Posterior cingulate gyrus (tissue), 11 donors: Measurements from ENCODE around the gene DPYD.
A peak's percentile ranks its signal among the peaks of the same experiment; 100 is the strongest.

ENCODE experiments used
- DNase-seq, 10 donors: peaks; one replicate each; pipeline versions ENCODE4 v3.0.0 to v3.0.0-alpha.2; 2020 to 2021; ENCODE audit warnings: mixed read lengths in 3 of 10
- intact Hi-C: fragments of 100-400 bp; cut with DNase I; formaldehyde crosslinking; loops from one replicate; pipeline ENCODE4 v1.15.1; 2023

Gene DPYD

GRCh38 chr1:97909266-97909665 lies 11.6 kb downstream of the DPYD start:
- no peak for DNase-seq
- intact Hi-C loops, result no loop called here

- intact Hi-C loops, result no loop called here
- peak in 1 of 10 donors; percentile 31 for DNase-seq
Measured at GRCh38 chr1:97907886-97908285, 12.9 kb downstream of the DPYD start.

GRCh38 chr1:97906567-97907241 lies 14.1 kb downstream of the DPYD start:
- intact Hi-C loops, result no loop called here
- DNase-seq, result peak in 2 of 10 donors; percentile 26 to 65

- intact Hi-C loops, result no loop called here
- DNase-seq, result no peak
Measured at GRCh38 chr1:97905141-97905940, 15.5 kb downstream of the DPYD start.

- no peak for DNase-seq
- intact Hi-C loops, result no loop called here
Measured at GRCh38 chr1:97904534-97904933, 16.3 kb downstream of the DPYD start.

- DNase-seq, result no peak
- intact Hi-C loops, result no loop called here
Measured at GRCh38 chr1:97903626-97904025, 17.2 kb downstream of the DPYD start.

GRCh38 chr1:97902067-97902466 lies 18.8 kb downstream of the DPYD start:
- no peak for DNase-seq
- intact Hi-C loops, result no loop called here

- DNase-seq, result no peak
- intact Hi-C loops, result no loop called here
Measured at GRCh38 chr1:97901017-97901658, 19.7 kb downstream of the DPYD start.

- intact Hi-C loops, result no loop called here
- no peak for DNase-seq
Measured at GRCh38 chr1:97898948-97899347, 21.9 kb downstream of the DPYD start.

GRCh38 chr1:97895278-97895677 lies 25.6 kb downstream of the DPYD start:
- DNase-seq, result no peak
- intact Hi-C loops, result no loop called here

GRCh38 chr1:97893844-97894243 lies 27.0 kb downstream of the DPYD start:
- DNase-seq, result no peak
- intact Hi-C loops, result no loop called here

- DNase-seq, result no peak
- intact Hi-C loops, result no loop called here
Measured at GRCh38 chr1:97886199-97886598, 34.6 kb downstream of the DPYD start.

GRCh38 chr1:97883823-97884222 lies 37.0 kb downstream of the DPYD start:
- intact Hi-C loops, result no loop called here
- DNase-seq, result no peak

- intact Hi-C loops, result no loop called here
Measured at GRCh38 chr1:97877307-97877706, 43.5 kb downstream of the DPYD start.

GRCh38 chr1:97875996-97876395 lies 44.8 kb downstream of the DPYD start:
- no peak for DNase-seq
- intact Hi-C loops, result no loop called here

More at GRCh38 chr1:97877307-97877706, 43.5 kb downstream of the DPYD start:
- DNase-seq, result no peak

GRCh38 chr1:97870589-97870988 lies 50.2 kb downstream of the DPYD start:
- DNase-seq, result no peak

GRCh38 chr1:97869441-97869840 lies 51.4 kb downstream of the DPYD start:
- no peak for DNase-seq
- intact Hi-C loops, result no loop called here

More at GRCh38 chr1:97870589-97870988, 50.2 kb downstream of the DPYD start:
- intact Hi-C loops, result no loop called here

GRCh38 chr1:97867127-97867526 lies 53.7 kb downstream of the DPYD start:
- DNase-seq, result no peak
- intact Hi-C loops, result no loop called here

- intact Hi-C loops, result no loop called here
- no peak for DNase-seq
Measured at GRCh38 chr1:97864615-97865014, 56.2 kb downstream of the DPYD start.

- no peak for DNase-seq
- intact Hi-C loops, result no loop called here
Measured at GRCh38 chr1:97853221-97853620, 67.6 kb downstream of the DPYD start.
